SJSA1 (cell line): Measurements from ENCODE around the gene STRN3. TPM values are rescaled to one million over a fixed set of nuclear protein-coding genes. Genes with fewer than 3 reads are reported as not detected.
A peak's percentile ranks its signal among the peaks of the same experiment; 100 is the strongest.
"Not testable (repeated sequence)": the region's sequence is repeated elsewhere in the genome, so short reads cannot be mapped to it uniquely, and the experiment has no call there.

Experiments
- DNase-seq, 2 experiments: peaks; one replicate each; pipeline ENCODE4 v3.0.0-alpha.2; 2015 to 2020; ENCODE audit warnings: low spot score in 2 of 2, low read depth in 1 of 2
- H3K27ac ChIP-seq: fragments of 250-450 bp; sonication (Bioruptor Pico); 2 replicates; pipeline ENCODE4 v1.5.1; 2020; ENCODE audit warnings: mild to moderate bottlenecking, moderate library complexity
- H3K27me3 ChIP-seq: fragments of 250-450 bp; sonication (Bioruptor Pico); replicated peaks from 2 replicates; pipeline ENCODE4 v1.5.1; 2020; ENCODE audit warnings: mild to moderate bottlenecking, moderate library complexity
- H3K36me3 ChIP-seq: fragments of 250-450 bp; sonication (Bioruptor Pico); 2 replicates; pipeline ENCODE4 v1.5.1; 2020; ENCODE audit warnings: mild to moderate bottlenecking
- H3K4me1 ChIP-seq: fragments of 250-450 bp; sonication (Bioruptor Pico); replicated peaks from 2 replicates; pipeline ENCODE4 v1.6.1; 2021; ENCODE audit warnings: mild to moderate bottlenecking
- H3K4me3 ChIP-seq: fragments of 250-450 bp; sonication (Bioruptor Pico); 2 replicates; pipeline ENCODE4 v1.5.1; 2020; ENCODE audit warnings: mild to moderate bottlenecking
- H3K9me3 ChIP-seq: fragments of 250-450 bp; sonication (Bioruptor Pico); replicated peaks from 2 replicates; pipeline ENCODE4 v1.5.1; 2020; ENCODE audit warnings: mild to moderate bottlenecking
- total RNA-seq: library from RNA; depleted of rRNA; stranded (reverse); fragments of >200 nt; shearing (Covaris generic); gene quantifications from 2 replicates; pipeline ENCODE4 v1.2.3, GENCODE V29; 2014

Gene STRN3
- total RNA-seq, 1 experiment from 2014 or later, result 52.2 TPM

- Histone ChIP-seq H3K27me3 (no peaks in the 10 kb centered on the region), H3K4me1 (peaks cover 15% of the 10 kb centered on the region), H3K36me3 (no peaks in the 10 kb centered on the region), H3K27ac (no peak overlapping the region), H3K9me3 (no peaks in the 10 kb centered on the region), H3K4me3 (no peak overlapping the region)
- peak in 1 of 2 experiments; percentile 10 for DNase-seq
These were observed 37.7 kb downstream of the STRN3 start for GRCh38 chr14:30988509-30988908.

- Histone ChIP-seq H3K27ac (no peak overlapping the region), H3K36me3 (no peaks in the 10 kb centered on the region), H3K4me3 (no peak overlapping the region), H3K27me3 (no peaks in the 10 kb centered on the region), H3K9me3 (no peaks in the 10 kb centered on the region), H3K4me1 (peaks cover 15% of the 10 kb centered on the region)
- no peak for DNase-seq
These were observed 40.4 kb downstream of the STRN3 start for GRCh38 chr14:30985796-30986195.

GRCh38 chr14:30983858-30984257 lies 42.3 kb downstream of the STRN3 start:
- Histone ChIP-seq H3K9me3 (no peaks in the 10 kb centered on the region), H3K4me3 (no peak overlapping the region), H3K36me3 (no peaks in the 10 kb centered on the region), H3K27me3 (no peaks in the 10 kb centered on the region), H3K4me1 (peaks cover 13% of the 10 kb centered on the region), H3K27ac (no peak overlapping the region)
- no peak for DNase-seq

GRCh38 chr14:30982533-30982932 lies 43.6 kb downstream of the STRN3 start:
- Histone ChIP-seq H3K27ac (no peak overlapping the region), H3K9me3 (no peaks in the 10 kb centered on the region), H3K4me1 (no peaks in the 10 kb centered on the region), H3K27me3 (no peaks in the 10 kb centered on the region), H3K36me3 (no peaks in the 10 kb centered on the region), H3K4me3 (no peak overlapping the region)
- DNase-seq, result no peak

GRCh38 chr14:30980980-30981379 lies 45.2 kb downstream of the STRN3 start:
- Histone ChIP-seq H3K4me3 (no peak overlapping the region), H3K27me3 (no peaks in the 10 kb centered on the region), H3K4me1 (no peaks in the 10 kb centered on the region), H3K9me3 (no peaks in the 10 kb centered on the region), H3K36me3 (no peaks in the 10 kb centered on the region), H3K27ac (no peak overlapping the region)
- DNase-seq, result no peak

- not testable (repeated sequence) for H3K27ac ChIP-seq, H3K27me3 ChIP-seq
These were observed 46.0 kb downstream of the STRN3 start for GRCh38 chr14:30980106-30980704.

GRCh38 chr14:30977752-30978151 lies 48.4 kb downstream of the STRN3 start:
- no peak for DNase-seq
- no peak overlapping the region for H3K4me3 ChIP-seq
- no peaks in the 10 kb centered on the region for H3K36me3 ChIP-seq
- no peak overlapping the region for H3K27ac ChIP-seq
- no peaks in the 10 kb centered on the region for H3K27me3 ChIP-seq
- peaks cover 9% of the 10 kb centered on the region for H3K4me1 ChIP-seq
- no peaks in the 10 kb centered on the region for H3K9me3 ChIP-seq

More at GRCh38 chr14:30980106-30980704, 46.0 kb downstream of the STRN3 start:
- H3K9me3 ChIP-seq, H3K4me3 ChIP-seq, H3K36me3 ChIP-seq, H3K4me1 ChIP-seq: not testable (repeated sequence)
- peak; percentile 47 to 55 for DNase-seq

GRCh38 chr14:30974628-30975027 lies 51.6 kb downstream of the STRN3 start:
- peak; percentile 49 to 50 for DNase-seq

GRCh38 chr14:30972882-30973582 lies 53.1 kb downstream of the STRN3 start:
- H3K27me3 ChIP-seq, result no peaks in the 10 kb centered on the region
- no peak overlapping the region for H3K27ac ChIP-seq
- DNase-seq, result no peak
- no peaks in the 10 kb centered on the region for H3K9me3 ChIP-seq
- H3K4me3 ChIP-seq, result no peak overlapping the region
- H3K36me3 ChIP-seq, result no peaks in the 10 kb centered on the region
- peaks cover 9% of the 10 kb centered on the region for H3K4me1 ChIP-seq

More at GRCh38 chr14:30974628-30975027, 51.6 kb downstream of the STRN3 start:
- Histone ChIP-seq H3K27ac (no peak overlapping the region), H3K4me3 (no peak overlapping the region), H3K9me3 (no peaks in the 10 kb centered on the region), H3K27me3 (no peaks in the 10 kb centered on the region), H3K36me3 (no peaks in the 10 kb centered on the region), H3K4me1 (peaks cover 9% of the 10 kb centered on the region)

GRCh38 chr14:30972036-30972732 lies 54.0 kb downstream of the STRN3 start:
- H3K36me3 ChIP-seq, H3K4me3 ChIP-seq, DNase-seq: not testable (repeated sequence)

GRCh38 chr14:30971586-30971985 lies 54.6 kb downstream of the STRN3 start:
- no peak overlapping the region for H3K27ac ChIP-seq
- DNase-seq, result no peak
- H3K27me3 ChIP-seq, result no peaks in the 10 kb centered on the region
- H3K9me3 ChIP-seq, result no peaks in the 10 kb centered on the region
- H3K4me3 ChIP-seq, result no peak overlapping the region
- H3K4me1 ChIP-seq, result peaks cover 14% of the 10 kb centered on the region
- H3K36me3 ChIP-seq, result no peaks in the 10 kb centered on the region

More at GRCh38 chr14:30972036-30972732, 54.0 kb downstream of the STRN3 start:
- not testable (repeated sequence) for H3K4me1 ChIP-seq, H3K27me3 ChIP-seq, H3K9me3 ChIP-seq, H3K27ac ChIP-seq

GRCh38 chr14:30969796-30970195 lies 56.4 kb downstream of the STRN3 start:
- not testable (repeated sequence) for H3K27ac ChIP-seq, H3K27me3 ChIP-seq, H3K36me3 ChIP-seq, H3K4me3 ChIP-seq, DNase-seq, H3K9me3 ChIP-seq
- H3K4me1 ChIP-seq, result peaks cover 20% of the 10 kb centered on the region

GRCh38 chr14:30967364-30968098 lies 58.6 kb downstream of the STRN3 start:
- Histone ChIP-seq H3K4me1 (peaks cover 13% of the 10 kb centered on the region), H3K36me3 (peaks cover 13% of the 10 kb centered on the region)
- H3K27ac ChIP-seq, H3K9me3 ChIP-seq, DNase-seq, H3K27me3 ChIP-seq, H3K4me3 ChIP-seq: not testable (repeated sequence)
